Measurements from ENCODE around the gene KRTAP9-1.
"Not testable (repeated sequence)": the region's sequence is repeated elsewhere in the genome, so short reads cannot be mapped to it uniquely, and the experiment has no call there.

The KRTAP9-1 gene

DNA sequence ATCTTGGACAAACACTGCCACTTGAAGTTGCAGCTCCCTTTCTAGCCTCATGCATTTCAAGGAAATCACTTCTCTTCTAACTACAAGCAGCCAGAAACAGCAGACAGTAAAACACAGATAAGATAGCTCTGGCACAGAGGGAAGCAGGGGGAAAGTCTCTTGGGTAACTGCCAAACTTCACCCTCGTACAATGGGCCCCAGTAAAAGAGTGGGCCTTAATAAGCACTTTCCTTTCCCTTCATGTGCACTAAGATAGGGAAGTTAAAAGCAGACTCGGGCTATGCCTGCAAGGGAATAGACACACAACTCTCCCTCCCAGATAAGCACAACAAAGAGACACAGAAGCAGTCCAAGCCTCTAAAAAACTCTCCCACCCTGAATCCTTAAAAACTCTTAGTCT, 35.8 kb upstream of the KRTAP9-1 start:
- H3K4me1 ChIP-seq (ENCODE audit: control insufficient read depth, insufficient read depth, low read length), result no peaks in the 10 kb centered on the region
- H3K4me3 ChIP-seq (ENCODE audit: low read length in 2 of 2), result no peak overlapping the region
- H3K36me3 ChIP-seq (ENCODE audit: control insufficient read depth in 2 of 2, insufficient read depth in 2 of 2, low read length in 2 of 2), result no peaks in the 10 kb centered on the region
- H3K27me3 ChIP-seq (ENCODE audit: control insufficient read depth in 1 of 2, insufficient read depth in 2 of 2, low read length in 2 of 2), result no peaks in the 10 kb centered on the region
- H3K9me3 ChIP-seq (ENCODE audit: control insufficient read depth in 2 of 2, low read length in 2 of 2), result no peaks in the 10 kb centered on the region
- no peak overlapping the region for H3K9ac ChIP-seq (ENCODE audit: low read length in 2 of 2)
- no peak overlapping the region for H3K27ac ChIP-seq (ENCODE audit: low read length)

DNA sequence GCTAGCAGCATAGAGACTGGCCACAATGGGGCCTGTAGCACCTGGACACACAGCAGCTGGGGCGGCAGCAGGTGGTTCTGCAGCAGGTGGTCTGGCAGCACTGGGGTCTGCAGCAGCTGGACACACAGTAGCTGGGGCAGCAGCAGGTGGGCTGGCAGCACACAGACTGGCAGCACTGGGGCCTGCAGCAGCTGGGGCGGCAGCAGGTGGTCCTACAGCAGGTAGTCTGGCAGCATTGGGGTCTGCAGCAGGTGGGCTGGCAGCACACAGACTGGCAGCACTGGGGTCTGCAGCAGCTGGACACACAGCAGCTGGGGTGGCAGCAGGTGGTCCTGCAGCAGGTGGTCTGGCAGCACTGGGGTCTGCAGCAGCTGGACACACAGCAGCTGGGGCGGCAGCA, 29.5 kb upstream of the KRTAP9-1 start:
- H3K27ac ChIP-seq (ENCODE audit: low read length); H3K9me3 ChIP-seq (ENCODE audit: control insufficient read depth in 2 of 2, low read length in 2 of 2); H3K4me1 ChIP-seq (ENCODE audit: control insufficient read depth, insufficient read depth, low read length); H3K36me3 ChIP-seq (ENCODE audit: control insufficient read depth in 2 of 2, insufficient read depth in 2 of 2, low read length in 2 of 2); H3K9ac ChIP-seq (ENCODE audit: low read length in 2 of 2); H3K4me3 ChIP-seq (ENCODE audit: low read length in 2 of 2); H3K27me3 ChIP-seq (ENCODE audit: control insufficient read depth in 1 of 2, insufficient read depth in 2 of 2, low read length in 2 of 2): not testable (repeated sequence)

GRCh38 chr17:41160648-41161047, 29.0 kb upstream of the KRTAP9-1 start, which contains the start of gene KRTAP4-4:
Gene KRTAP4-4, minus strand, starts transcription at chr17:41160748. Its CDS starts 57 bp downstream, at chr17:41160691.
- H3K9me3 ChIP-seq (ENCODE audit: control insufficient read depth in 2 of 2, low read length in 2 of 2), result no peaks in the 10 kb centered on the region
- no peak within 1 kb of the TSS for H3K4me3 ChIP-seq (ENCODE audit: low read length in 2 of 2)
- H3K36me3 ChIP-seq (ENCODE audit: control insufficient read depth in 2 of 2, insufficient read depth in 2 of 2, low read length in 2 of 2), result no peaks in the 10 kb centered on the region
- H3K27me3 ChIP-seq (ENCODE audit: control insufficient read depth in 1 of 2, insufficient read depth in 2 of 2, low read length in 2 of 2), result peaks cover 0 to 2% of the 10 kb centered on the region in 2 donors
- no peak within 1 kb of the TSS for H3K9ac ChIP-seq (ENCODE audit: low read length in 2 of 2)
- H3K27ac ChIP-seq (ENCODE audit: low read length), result no peak within 1 kb of the TSS
- H3K4me1 ChIP-seq (ENCODE audit: control insufficient read depth, insufficient read depth, low read length), result no peaks in the 10 kb centered on the region

DNA sequence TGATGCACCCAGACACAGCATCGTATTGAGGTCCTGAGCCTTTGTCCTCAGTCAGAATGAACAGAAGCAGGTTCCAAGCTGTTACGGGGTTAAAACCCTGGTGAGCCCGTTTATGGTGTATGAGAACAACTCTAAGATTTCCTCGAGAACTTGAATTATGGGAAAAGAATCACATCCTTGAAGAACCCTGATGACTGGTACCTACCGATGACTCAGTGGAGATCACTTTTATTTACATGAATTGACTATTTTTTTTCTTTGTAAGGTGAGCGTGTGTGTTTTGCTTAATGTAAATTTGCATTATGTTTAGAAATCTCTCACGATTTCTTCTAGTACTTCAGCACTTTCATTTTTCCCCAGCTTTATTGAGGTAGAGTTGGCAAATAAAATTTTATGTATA, 25.9 kb upstream of the KRTAP9-1 start:
- no peak overlapping the region for H3K9ac ChIP-seq (ENCODE audit: low read length in 2 of 2)
- no peak overlapping the region for H3K27ac ChIP-seq (ENCODE audit: low read length)
- no peaks in the 10 kb centered on the region for H3K9me3 ChIP-seq (ENCODE audit: control insufficient read depth in 2 of 2, low read length in 2 of 2)
- no peaks in the 10 kb centered on the region for H3K36me3 ChIP-seq (ENCODE audit: control insufficient read depth in 2 of 2, insufficient read depth in 2 of 2, low read length in 2 of 2)
- H3K27me3 ChIP-seq (ENCODE audit: control insufficient read depth in 1 of 2, insufficient read depth in 2 of 2, low read length in 2 of 2), result peaks cover 0 to 2% of the 10 kb centered on the region in 2 donors
- no peak overlapping the region for H3K4me3 ChIP-seq (ENCODE audit: low read length in 2 of 2)
- H3K4me1 ChIP-seq (ENCODE audit: control insufficient read depth, insufficient read depth, low read length), result no peaks in the 10 kb centered on the region

GRCh38 chr17:41167561-41167960, 22.1 kb upstream of the KRTAP9-1 start:
- Histone ChIP-seq H3K9ac (ENCODE audit: low read length in 2 of 2) (no peak overlapping the region), H3K4me3 (ENCODE audit: low read length in 2 of 2) (no peak overlapping the region), H3K27me3 (ENCODE audit: control insufficient read depth in 1 of 2, insufficient read depth in 2 of 2, low read length in 2 of 2) (no peaks in the 10 kb centered on the region), H3K36me3 (ENCODE audit: control insufficient read depth in 2 of 2, insufficient read depth in 2 of 2, low read length in 2 of 2) (no peaks in the 10 kb centered on the region), H3K4me1 (ENCODE audit: control insufficient read depth, insufficient read depth, low read length) (no peaks in the 10 kb centered on the region), H3K9me3 (ENCODE audit: control insufficient read depth in 2 of 2, low read length in 2 of 2) (no peaks in the 10 kb centered on the region), H3K27ac (ENCODE audit: low read length) (no peak overlapping the region)

- Histone ChIP-seq H3K9ac (ENCODE audit: low read length in 2 of 2) (no peak within 1 kb of the TSS), H3K4me1 (ENCODE audit: control insufficient read depth, insufficient read depth, low read length) (no peaks in the 10 kb centered on the region), H3K4me3 (ENCODE audit: low read length in 2 of 2) (no peak within 1 kb of the TSS), H3K36me3 (ENCODE audit: control insufficient read depth in 2 of 2, insufficient read depth in 2 of 2, low read length in 2 of 2) (no peaks in the 10 kb centered on the region), H3K27ac (ENCODE audit: low read length) (no peak within 1 kb of the TSS), H3K9me3 (ENCODE audit: control insufficient read depth in 2 of 2, low read length in 2 of 2) (no peaks in the 10 kb centered on the region), H3K27me3 (ENCODE audit: control insufficient read depth in 1 of 2, insufficient read depth in 2 of 2, low read length in 2 of 2) (no peaks in the 10 kb centered on the region)
Observed at GRCh38 chr17:41168121-41168520, 21.6 kb upstream of the KRTAP9-1 start, which contains the start of gene KRTAP4-3. Gene KRTAP4-3, minus strand, starts transcription at chr17:41168221. Its CDS starts 49 bp downstream, at chr17:41168172.

DNA sequence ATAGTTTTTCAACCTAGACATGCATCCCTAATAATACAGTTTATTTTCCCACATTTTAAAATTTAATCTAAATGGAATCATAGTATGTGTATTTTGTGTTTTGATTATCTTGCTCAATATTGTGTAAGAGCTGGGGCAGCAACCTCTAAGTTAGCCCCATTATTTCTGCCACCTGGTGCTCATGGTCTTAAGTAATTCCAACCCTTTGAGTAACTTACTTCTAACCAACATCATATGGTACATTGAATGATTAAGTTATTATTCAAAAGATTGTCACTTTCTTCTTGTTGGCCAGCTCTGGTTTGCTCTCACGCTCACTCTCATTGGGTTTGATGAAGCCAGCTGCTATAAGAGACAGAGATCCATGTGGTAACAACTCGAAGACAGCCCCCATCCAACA, 17.8 kb upstream of the KRTAP9-1 start:
- H3K4me3 ChIP-seq (ENCODE audit: low read length in 2 of 2), result no peak overlapping the region
- H3K9me3 ChIP-seq (ENCODE audit: control insufficient read depth in 2 of 2, low read length in 2 of 2), result no peaks in the 10 kb centered on the region
- H3K4me1 ChIP-seq (ENCODE audit: control insufficient read depth, insufficient read depth, low read length), result no peaks in the 10 kb centered on the region
- no peak overlapping the region for H3K9ac ChIP-seq (ENCODE audit: low read length in 2 of 2)
- peaks cover 0 to 9% of the 10 kb centered on the region in 2 donors for H3K27me3 ChIP-seq (ENCODE audit: control insufficient read depth in 1 of 2, insufficient read depth in 2 of 2, low read length in 2 of 2)
- H3K27ac ChIP-seq (ENCODE audit: low read length), result no peak overlapping the region
- H3K36me3 ChIP-seq (ENCODE audit: control insufficient read depth in 2 of 2, insufficient read depth in 2 of 2, low read length in 2 of 2), result no peaks in the 10 kb centered on the region

GRCh38 chr17:41176744-41177387, 12.8 kb upstream of the KRTAP9-1 start:
- no peaks in the 10 kb centered on the region for H3K9me3 ChIP-seq (ENCODE audit: control insufficient read depth in 2 of 2, low read length in 2 of 2)
- no peaks in the 10 kb centered on the region for H3K36me3 ChIP-seq (ENCODE audit: control insufficient read depth in 2 of 2, insufficient read depth in 2 of 2, low read length in 2 of 2)
- H3K27ac ChIP-seq (ENCODE audit: low read length), result no peak overlapping the region
- no peak overlapping the region for H3K9ac ChIP-seq (ENCODE audit: low read length in 2 of 2)
- peaks cover 0 to 9% of the 10 kb centered on the region in 2 donors for H3K27me3 ChIP-seq (ENCODE audit: control insufficient read depth in 1 of 2, insufficient read depth in 2 of 2, low read length in 2 of 2)
- no peak overlapping the region for H3K4me3 ChIP-seq (ENCODE audit: low read length in 2 of 2)
- H3K4me1 ChIP-seq (ENCODE audit: control insufficient read depth, insufficient read depth, low read length), result no peaks in the 10 kb centered on the region

DNA sequence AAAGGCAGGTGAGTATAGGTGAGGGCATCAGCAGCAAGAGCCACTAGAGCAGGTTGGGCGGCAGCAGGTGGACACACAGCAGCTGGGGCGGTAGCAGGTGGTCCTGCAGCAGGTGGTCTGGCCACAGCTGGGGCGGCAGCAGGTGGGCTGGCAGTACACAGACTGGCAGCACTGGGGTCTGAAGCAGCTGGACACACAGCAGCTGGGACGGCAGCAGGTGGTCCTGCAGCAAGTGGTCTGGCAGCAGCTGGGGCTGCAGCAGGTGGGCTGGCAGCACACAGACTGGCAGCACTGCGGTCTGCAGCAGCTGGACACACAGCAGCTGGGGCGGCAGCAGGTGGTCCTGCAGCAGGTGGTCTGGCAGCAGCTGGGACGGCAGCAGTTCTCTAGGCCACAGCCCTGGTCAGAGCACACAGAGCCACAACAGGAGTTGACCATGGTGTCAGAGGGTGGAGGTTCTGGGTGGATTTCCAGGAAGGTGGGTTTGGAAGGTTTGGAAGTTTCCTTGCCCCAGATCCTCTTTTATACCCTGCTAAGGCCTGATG, 11.9 kb upstream of the KRTAP9-1 start, which contains the start of gene KRTAP4-2:
TSS of gene KRTAP4-2 (minus strand) at position 495 of the 545 bp plus-strand sequence. CDS start at position 438, 57 bp downstream.
- Histone ChIP-seq H3K9ac (ENCODE audit: low read length in 2 of 2) (no peak within 1 kb of the TSS), H3K9me3 (ENCODE audit: control insufficient read depth in 2 of 2, low read length in 2 of 2) (no peaks in the 10 kb centered on the region), H3K27me3 (ENCODE audit: control insufficient read depth in 1 of 2, insufficient read depth in 2 of 2, low read length in 2 of 2) (peaks cover 0 to 9% of the 10 kb centered on the region in 2 donors), H3K27ac (ENCODE audit: low read length) (no peak within 1 kb of the TSS), H3K4me1 (ENCODE audit: control insufficient read depth, insufficient read depth, low read length) (no peaks in the 10 kb centered on the region), H3K4me3 (ENCODE audit: low read length in 2 of 2) (no peak within 1 kb of the TSS), H3K36me3 (ENCODE audit: control insufficient read depth in 2 of 2, insufficient read depth in 2 of 2, low read length in 2 of 2) (no peaks in the 10 kb centered on the region)

DNA sequence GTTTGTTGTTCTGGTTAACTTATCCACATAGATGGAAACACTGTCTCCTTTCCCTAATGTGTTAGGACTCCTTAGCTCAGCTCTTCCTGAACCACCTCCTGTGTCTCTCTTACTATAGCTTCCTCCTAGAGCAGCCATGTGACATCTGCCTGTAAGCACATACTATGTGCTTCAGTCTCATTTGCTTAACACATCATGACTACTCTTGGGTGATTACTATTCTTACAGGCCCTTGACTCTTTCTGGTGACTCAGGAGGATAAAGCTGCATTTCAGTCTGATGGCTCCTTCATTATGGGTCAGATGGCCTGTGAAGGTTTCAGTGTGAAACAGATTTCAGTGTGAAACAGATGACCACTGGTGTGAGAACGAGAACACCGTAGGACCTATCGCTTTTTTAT, 11.3 kb upstream of the KRTAP9-1 start:
- Histone ChIP-seq H3K9me3 (ENCODE audit: control insufficient read depth in 2 of 2, low read length in 2 of 2) (no peaks in the 10 kb centered on the region), H3K36me3 (ENCODE audit: control insufficient read depth in 2 of 2, insufficient read depth in 2 of 2, low read length in 2 of 2) (no peaks in the 10 kb centered on the region), H3K4me3 (ENCODE audit: low read length in 2 of 2) (no peak overlapping the region), H3K4me1 (ENCODE audit: control insufficient read depth, insufficient read depth, low read length) (no peaks in the 10 kb centered on the region), H3K9ac (ENCODE audit: low read length in 2 of 2) (no peak overlapping the region), H3K27ac (ENCODE audit: low read length) (no peak overlapping the region), H3K27me3 (ENCODE audit: control insufficient read depth in 1 of 2, insufficient read depth in 2 of 2, low read length in 2 of 2) (peaks cover 0 to 9% of the 10 kb centered on the region in 2 donors)
